H1 (cell line): ENCODE results near the gene RAB11FIP3. TPM values are rescaled to one million over a fixed set of nuclear protein-coding genes. Genes with fewer than 3 reads are reported as not detected.
"Not testable (repeated sequence)": the region's sequence is repeated elsewhere in the genome, so short reads cannot be mapped to it uniquely, and the experiment has no call there.

Experiments used
- CTCF ChIA-PET: fragments of 300-600 bp; sonication (Branson Sonifier 250); formaldehyde crosslinking; loops from one replicate; lab custom pipeline; 2021; ENCODE audit not compliant: partially characterized antibody; lab: Charles Lee
- POLR2A ChIA-PET: fragments of 300-600 bp; sonication (Branson Sonifier 250); formaldehyde crosslinking; loops from one replicate; lab custom pipeline; 2021; ENCODE audit warnings: inconsistent platforms; ENCODE audit not compliant: partially characterized antibody; lab: Charles Lee
- DNase-seq, 2 experiments: peaks; one replicate each; pipeline versions ENCODE4 v3.0.0 to v3.0.0-alpha.2; 2010 to 2022; ENCODE audit warnings: low spot score in 2 of 2, low read depth in 1 of 2, mixed read lengths in 1 of 2
- FAIRE-seq: peaks from 2 replicates; lab custom pipeline; 2011; peaks lifted over from hg19 to GRCh38; lab: Jason Lieb, UNC
- H2AFZ ChIP-seq: 2 replicates; pipeline ENCODE4 v1.8.1; 2012; ENCODE audit warnings: low read length, inconsistent platforms
- H2AK5ac ChIP-seq: 2 replicates; pipeline ENCODE4 v1.6.1; 2013; ENCODE audit warnings: low read depth, low read length
- H2BK120ac ChIP-seq: replicated peaks from 2 replicates; pipeline ENCODE3; 2013; ENCODE audit warnings: low read depth, low read length, inconsistent platforms
- H2BK12ac ChIP-seq: 2 replicates; pipeline ENCODE4 v1.6.1; 2013; ENCODE audit warnings: low read depth, low read length
- H2BK15ac ChIP-seq: 2 replicates; pipeline ENCODE4 v1.6.1; 2013; ENCODE audit warnings: low read length
- H2BK20ac ChIP-seq: 2 replicates; pipeline ENCODE4 v1.6.1; 2013; ENCODE audit warnings: low read length
- H2BK5ac ChIP-seq: 2 replicates; pipeline ENCODE4 v1.6.1; 2013; ENCODE audit warnings: low read depth, low read length
- H3K14ac ChIP-seq: 2 replicates; pipeline ENCODE4 v1.6.1; 2013; ENCODE audit warnings: inconsistent platforms; ENCODE audit not compliant: insufficient read length
- H3K18ac ChIP-seq: 2 replicates; pipeline ENCODE4 v1.6.1; 2013; ENCODE audit warnings: low read length; ENCODE audit errors: extremely low read depth
- H3K23ac ChIP-seq: 2 replicates; pipeline ENCODE4 v1.6.1; 2013; ENCODE audit warnings: inconsistent platforms; ENCODE audit not compliant: insufficient read length
- H3K23me2 ChIP-seq: 2 replicates; pipeline ENCODE4 v1.6.1; 2013; ENCODE audit warnings: low read depth, low read length
- H3K27ac ChIP-seq: 2 replicates; pipeline ENCODE4 v1.6.1; 2011; ENCODE audit warnings: low read depth, low read length, inconsistent platforms
- H3K27me3 ChIP-seq, 4 experiments: replicated peaks in 1 of 4; 1 replicate in 1 of 4; 2 replicates in 3 of 4; pipeline versions ENCODE4 v1.6.1 to v1.8.1; 2011 to 2013; ENCODE audit warnings: low read length in 3 of 4, mild to moderate bottlenecking in 3 of 4, inconsistent platforms in 2 of 4, mixed read lengths in 2 of 4, moderate library complexity in 1 of 4; ENCODE audit not compliant: control insufficient read depth in 3 of 4, insufficient read depth in 3 of 4; ENCODE audit errors: extremely low read depth in 1 of 4
- H3K36me3 ChIP-seq, 4 experiments: 2 replicates each; pipeline versions ENCODE4 v1.6.1 to v1.8.1; 2011 to 2013; ENCODE audit warnings: mild to moderate bottlenecking in 4 of 4, low read length in 3 of 4, moderate library complexity in 2 of 4, control low read depth in 1 of 4, inconsistent platforms in 1 of 4; ENCODE audit not compliant: insufficient read depth in 4 of 4, control insufficient read depth in 2 of 4
- H3K4ac ChIP-seq: replicated peaks from 2 replicates; pipeline ENCODE3; 2013; ENCODE audit warnings: low read length, low read depth, mixed read lengths, inconsistent platforms; ENCODE audit not compliant: insufficient read length
- H3K4me1 ChIP-seq, 4 experiments: replicated peaks in 1 of 4; 1 replicate in 1 of 4; 2 replicates in 3 of 4; pipeline versions ENCODE4 v1.6.1 to v1.8.1; 2011 to 2013; ENCODE audit warnings: low read length in 3 of 4, inconsistent platforms in 2 of 4, mixed read lengths in 1 of 4; ENCODE audit not compliant: insufficient read depth in 4 of 4, control insufficient read depth in 3 of 4
- H3K4me2 ChIP-seq, 2 experiments: 2 replicates each; pipeline versions ENCODE4 v1.6.1 to v1.8.1; 2011 to 2013; ENCODE audit warnings: low read depth in 2 of 2, low read length in 2 of 2, control low read depth in 1 of 2, inconsistent platforms in 1 of 2, mild to moderate bottlenecking in 1 of 2; ENCODE audit not compliant: insufficient read depth in 1 of 2
- H3K4me3 ChIP-seq, 4 experiments: fragments of 200-600, 300-600 bp in 1 of 4; sonication (generic), shearing (Covaris generic), sonication (Bioruptor Twin) in 1 of 4; 2 replicates each; pipeline versions ENCODE4 v1.5.1 to v1.8.1; 2011 to 2016; ENCODE audit warnings: low read length in 4 of 4, low read depth in 3 of 4, control low read depth in 2 of 4, inconsistent platforms in 2 of 4, mild to moderate bottlenecking in 2 of 4, mixed read lengths in 1 of 4, moderate library complexity in 1 of 4; ENCODE audit not compliant: insufficient read depth in 2 of 4; ENCODE audit errors: extremely low read depth in 1 of 4
- H3K56ac ChIP-seq: replicated peaks from 2 replicates; pipeline ENCODE3; 2013; ENCODE audit warnings: low read depth, mild to moderate bottlenecking, mixed read lengths, low read length, inconsistent platforms; ENCODE audit not compliant: insufficient read length
- H3K79me1 ChIP-seq: 2 replicates; pipeline ENCODE4 v1.6.1; 2013; ENCODE audit warnings: low read depth, low read length, control low read depth
- H3K79me2 ChIP-seq, 2 experiments: 2 replicates each; pipeline versions ENCODE4 v1.6.1 to v1.8.1; 2012 to 2013; ENCODE audit warnings: low read length in 2 of 2, mild to moderate bottlenecking in 2 of 2, inconsistent platforms in 1 of 2; ENCODE audit not compliant: insufficient read depth in 2 of 2, control insufficient read depth in 1 of 2
- H3K9ac ChIP-seq, 4 experiments: replicated peaks in 1 of 4; 1 replicate in 1 of 4; 2 replicates in 3 of 4; pipeline versions ENCODE4 v1.6.1 to v1.8.1; 2011 to 2013; ENCODE audit warnings: low read depth in 3 of 4, low read length in 3 of 4, control low read depth in 2 of 4, mild to moderate bottlenecking in 2 of 4, moderate library complexity in 2 of 4, inconsistent platforms in 1 of 4; ENCODE audit errors: extremely low read depth in 1 of 4
- H3K9me3 ChIP-seq, 2 experiments: 2 replicates each; pipeline versions ENCODE4 v1.6.1 to v1.8.1; 2012 to 2013; ENCODE audit warnings: mild to moderate bottlenecking in 2 of 2, moderate library complexity in 2 of 2, control low read depth in 1 of 2, inconsistent platforms in 1 of 2, low read depth in 1 of 2, low read length in 1 of 2, mixed read lengths in 1 of 2; ENCODE audit not compliant: insufficient read depth in 2 of 2
- H4K20me1 ChIP-seq, 2 experiments: replicated peaks in 1 of 2; 2 replicates each; pipeline versions ENCODE3 to v1.8.1; 2011 to 2013; ENCODE audit warnings: inconsistent platforms in 2 of 2, low read length in 2 of 2, mild to moderate bottlenecking in 1 of 2; ENCODE audit not compliant: insufficient read depth in 2 of 2, control insufficient read depth in 1 of 2
- H4K5ac ChIP-seq: 2 replicates; pipeline ENCODE4 v1.6.1; 2013; ENCODE audit warnings: low read length, low read depth, mixed read lengths, inconsistent platforms; ENCODE audit not compliant: insufficient read length
- H4K8ac ChIP-seq: 2 replicates; pipeline ENCODE4 v1.8.0; 2013; ENCODE audit warnings: mild to moderate bottlenecking, moderate library complexity, low read length, inconsistent platforms; ENCODE audit not compliant: insufficient read depth; ENCODE audit errors: extremely low read depth
- H4K91ac ChIP-seq: replicated peaks from 2 replicates; pipeline ENCODE3; 2013; ENCODE audit warnings: low read length, mixed read lengths, inconsistent platforms; ENCODE audit not compliant: insufficient read length
- WGBS, 2 experiments: shearing (Covaris generic) in 1 of 2; methylation state at CpG; one replicate each; pipeline versions ENCODE4 v1.1.6 to v1.1.7; 2013 to 2015; ENCODE audit warnings: low lambda C conversion rate in 2 of 2, mixed read lengths in 2 of 2, inconsistent platforms in 1 of 2, low coverage in 1 of 2, missing lambda C conversion rate in 1 of 2; ENCODE audit not compliant: insufficient replicate concordance in 2 of 2, insufficient coverage in 1 of 2, insufficient read length in 1 of 2; ENCODE audit errors: extremely low coverage in 1 of 2, missing lambda C conversion rate in 1 of 2; 5-methylcytosine and 5-hydroxymethylcytosine counted together
- polyA plus RNA-seq, 7 experiments: library from polyadenylated mRNA; depleted of rRNA in 3 of 7; stranded (reverse) in 5 of 7; unstranded in 2 of 7; fragments of >200 nt in 5 of 7; fragments of 200-250 nt in 2 of 7; gene quantifications; 1 replicate in 5 of 7; 2 replicates in 1 of 7; 4 replicates in 1 of 7; pipeline versions ENCODE4 v1.2.1 to v1.2.3, GENCODE V29; 2011 to 2013; ENCODE audit warnings: missing spikeins in 2 of 7, mixed read lengths in 2 of 7
- total RNA-seq: library from RNA; stranded (reverse); fragmentation: NEBNext Ultra II Directional; extraction: Animal tissue kit (Norgen Biotek cat#: 25700); gene quantifications from 2 replicates; pipeline ENCODE4 v1.2.1, GENCODE V29; 2021

RAB11FIP3 gene
- total and polyA plus RNA-seq, 2 of the 8 experiments (the other 6 are each of a cell fraction or from before 2014, with no cell fraction given) = 9.3 to 35.2 TPM

DNA sequence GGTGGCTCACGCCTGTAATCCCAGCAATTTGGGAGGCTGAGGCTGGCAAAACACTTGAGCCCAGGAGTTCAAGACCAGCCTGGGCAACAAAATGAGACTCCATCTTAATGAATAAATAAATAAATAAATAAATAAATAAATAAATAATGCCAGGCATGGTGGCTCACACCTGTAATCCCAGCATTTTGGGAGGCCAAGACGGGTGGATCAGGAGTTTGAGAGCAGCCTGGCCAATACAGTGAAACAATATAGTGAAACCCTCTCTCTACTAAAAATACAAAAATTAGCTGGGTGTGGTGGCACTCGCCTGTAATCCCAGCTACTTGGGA, 10.3 kb upstream of the RAB11FIP3 start:
- not testable (repeated sequence) for H3K56ac ChIP-seq, H2BK15ac ChIP-seq, H2BK120ac ChIP-seq, H3K14ac ChIP-seq, FAIRE-seq, H2BK20ac ChIP-seq, H2BK12ac ChIP-seq, H3K23ac ChIP-seq, H4K5ac ChIP-seq, H3K9ac ChIP-seq, H2AK5ac ChIP-seq, H2BK5ac ChIP-seq, H3K27me3 ChIP-seq, H3K79me2 ChIP-seq, H3K4ac ChIP-seq, H3K4me3 ChIP-seq, H4K8ac ChIP-seq, H3K4me2 ChIP-seq, H3K27ac ChIP-seq, H3K9me3 ChIP-seq, H3K36me3 ChIP-seq, H3K79me1 ChIP-seq, H2AFZ ChIP-seq, H4K91ac ChIP-seq, H3K18ac ChIP-seq, DNase-seq, H4K20me1 ChIP-seq, H3K4me1 ChIP-seq, H3K23me2 ChIP-seq
- ChIA-PET POLR2A (interaction anchor here (0.7 to 3.9 kb wide), 2 partner anchors 10 to 13 kb away, joined by 3 to 13 read pairs; partner anchors contain the start of gene DECR2), CTCF (interaction anchor here (0.6 to 2.7 kb wide), 2 partner anchors 10 to 31 kb away, joined by 3 to 9 read pairs; partner anchors contain the start of gene RAB11FIP3)
- WGBS, 2 experiments = 92% methylated on average over 3 of the region's 3 CpGs; no CpG with 5 or more reads in 1 of the 2 experiments

DNA sequence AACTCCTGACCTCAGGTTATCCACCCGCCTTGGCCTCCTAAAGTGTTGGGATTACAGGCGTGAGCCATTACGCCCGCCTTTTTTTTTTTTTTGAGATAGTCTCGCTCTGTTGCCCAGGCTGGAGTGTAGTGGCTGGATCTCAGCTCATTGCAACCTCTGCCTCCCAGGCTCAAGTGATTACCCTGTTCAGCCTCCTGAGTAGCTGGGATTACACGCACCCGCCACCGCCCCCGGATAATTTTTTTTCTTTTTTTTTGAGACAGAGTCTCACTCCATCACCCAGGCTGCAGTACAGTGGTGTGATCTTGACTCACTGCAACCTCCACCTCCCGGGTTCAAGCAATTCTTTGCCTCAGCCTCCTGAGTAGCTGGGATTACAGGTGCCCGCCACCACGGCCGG, 3.3 kb upstream of the RAB11FIP3 start:
- H3K27ac ChIP-seq, H2BK15ac ChIP-seq, H3K9me3 ChIP-seq, H4K5ac ChIP-seq, H3K79me2 ChIP-seq, H2AFZ ChIP-seq, H3K9ac ChIP-seq, H4K20me1 ChIP-seq, FAIRE-seq, H2BK5ac ChIP-seq, H3K23ac ChIP-seq, DNase-seq, H2BK20ac ChIP-seq, H3K56ac ChIP-seq, H2BK120ac ChIP-seq, H3K79me1 ChIP-seq, H3K4me3 ChIP-seq, H4K91ac ChIP-seq, H3K4ac ChIP-seq, H2BK12ac ChIP-seq, H3K18ac ChIP-seq, H4K8ac ChIP-seq, H2AK5ac ChIP-seq, H3K36me3 ChIP-seq, H3K14ac ChIP-seq, H3K4me2 ChIP-seq: not testable (repeated sequence)
- peaks cover 13% of the 10 kb centered on the region; the same call in 1 of the 2 replicates for H3K23me2 ChIP-seq
- H3K4me1 ChIP-seq = peaks cover 0 to 13% (median 5%) of the 10 kb centered on the region in 4 experiments; a peak in 4 of 7 replicates
- WGBS, 2 experiments = 92% methylated on average over 9 of the region's 13 CpGs; no CpG with 5 or more reads in 1 of the 2 experiments
- ChIA-PET POLR2A (interaction anchor here (0.8 to 1.2 kb wide), 3 partner anchors 8 to 38 kb away, joined by 3 read pairs; no protein-coding TSS in a partner anchor), CTCF (interaction anchor here (0.6 to 2.1 kb wide), 6 partner anchors 27 to 159 kb away, joined by 3 to 12 read pairs (median 4); no protein-coding TSS in a partner anchor)
- peaks cover 11 to 31% (median 23%) of the 10 kb centered on the region in 4 experiments for H3K27me3 ChIP-seq
